HG03175 (cell line): ENCODE data around the gene RCOR1.
"Not testable (repeated sequence)": the region's sequence is repeated elsewhere in the genome, so short reads cannot be mapped to it uniquely, and the experiment has no call there.

Experiments
- ATAC-seq: cut with Tn5 transposase; IDR thresholded peaks from one replicate; pipeline ENCODE4 v1.9.1; 2021; ENCODE audit warnings: mild to moderate bottlenecking, moderate library complexity; ENCODE audit not compliant: unreplicated experiment

The RCOR1 gene

DNA sequence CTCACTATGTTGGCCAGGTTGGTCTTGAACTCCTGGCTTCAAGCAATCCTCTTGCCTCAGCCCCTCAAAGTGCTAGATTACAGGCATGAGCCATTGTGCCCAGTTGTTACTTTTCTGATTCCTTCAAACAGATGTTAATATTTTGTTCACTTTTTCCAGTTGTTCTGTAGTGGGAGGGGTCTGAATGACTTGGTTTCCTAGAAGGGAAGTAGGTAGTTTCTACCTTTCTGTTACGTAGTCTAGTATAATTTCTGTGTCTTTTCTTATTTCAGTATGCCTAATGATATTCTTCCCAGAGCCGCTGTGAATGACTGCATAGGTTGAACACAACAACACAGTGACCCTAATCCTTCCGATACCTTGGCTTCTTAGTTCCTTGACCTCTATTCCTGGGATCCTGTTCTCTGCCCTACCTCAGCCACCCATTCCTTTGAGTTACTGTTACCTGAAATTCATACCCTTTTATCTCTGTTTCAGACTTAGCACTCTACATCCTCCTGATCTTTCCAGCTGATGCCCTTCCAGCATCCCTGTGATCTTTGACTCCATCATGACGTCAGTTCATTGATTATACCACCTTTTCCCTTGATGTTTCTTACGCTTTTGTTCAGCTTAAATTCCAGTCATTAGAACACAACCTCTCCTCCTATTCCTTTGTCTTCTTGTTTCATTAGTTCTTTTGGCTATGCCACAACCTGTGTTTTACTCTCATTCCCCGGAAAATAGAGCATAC, 33.3 kb downstream of the RCOR1 start:
- no peak for ATAC-seq

DNA sequence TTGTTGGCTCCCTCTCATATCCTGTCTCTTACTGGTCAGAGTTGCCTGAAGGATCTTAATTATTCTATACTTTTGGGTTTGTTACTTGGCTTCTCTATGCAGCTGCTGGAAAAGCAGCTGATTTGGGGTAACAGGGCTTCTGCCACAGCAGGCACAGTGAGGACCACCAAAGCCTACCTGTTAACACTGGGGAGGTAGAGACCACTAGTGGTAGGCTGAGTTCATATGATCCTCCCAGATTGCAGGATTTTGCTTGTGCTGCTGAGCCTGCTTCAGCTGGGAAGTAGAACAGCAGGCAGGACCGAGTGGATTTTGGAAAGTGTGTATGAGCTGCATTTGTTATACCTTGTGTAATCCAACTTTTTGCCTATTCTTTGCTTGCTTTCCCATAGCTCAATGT, 34.1 kb downstream of the RCOR1 start:
- no peak for ATAC-seq

DNA sequence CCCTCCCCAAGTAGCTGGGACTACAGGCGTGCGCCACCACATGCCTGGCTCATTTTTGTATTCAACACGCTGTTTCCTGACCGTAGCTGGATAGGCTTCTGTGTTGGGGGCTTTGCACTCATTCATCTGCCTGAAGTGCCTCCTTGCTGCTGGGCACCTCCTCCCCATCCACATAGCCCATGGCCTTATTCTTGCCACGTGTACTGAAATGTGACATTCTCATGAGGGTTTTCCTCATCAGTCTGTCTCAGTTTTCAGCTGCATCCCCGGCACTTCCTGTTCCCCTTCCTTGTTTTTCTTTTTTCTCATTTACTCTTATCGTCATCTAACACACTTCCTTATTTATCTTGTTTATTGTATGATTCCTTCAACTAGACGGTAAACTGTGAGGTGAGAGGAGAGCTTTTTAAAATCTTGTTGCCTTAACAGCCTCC, 36.6 kb downstream of the RCOR1 start:
- ATAC-seq: no peak

DNA sequence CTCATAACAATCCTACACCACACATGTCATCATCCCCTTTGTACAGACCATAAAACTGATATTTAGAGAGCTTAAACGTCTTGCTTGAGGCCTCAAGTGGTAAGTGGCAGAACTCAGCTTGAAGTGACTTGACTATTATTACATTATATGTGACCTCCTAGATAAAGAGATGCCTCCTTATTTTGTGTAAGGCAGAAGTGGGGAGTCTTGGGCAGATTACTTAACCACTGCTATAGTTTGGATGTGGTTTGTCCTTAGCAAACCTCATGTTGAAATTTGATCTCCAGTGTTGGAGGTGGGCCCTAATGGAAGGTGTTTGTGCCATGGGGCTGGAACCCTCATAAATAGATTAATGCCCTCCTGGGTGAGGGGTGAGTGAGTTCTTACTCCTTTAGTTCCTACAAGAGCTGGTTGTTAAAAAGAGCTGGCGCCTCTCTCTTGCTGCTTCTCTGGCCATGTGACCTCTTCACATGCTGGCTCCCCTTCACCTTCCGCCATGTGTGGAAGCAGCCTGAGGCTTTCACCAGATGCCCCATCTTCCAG, 37.4 kb downstream of the RCOR1 start:
- no peak for ATAC-seq

DNA sequence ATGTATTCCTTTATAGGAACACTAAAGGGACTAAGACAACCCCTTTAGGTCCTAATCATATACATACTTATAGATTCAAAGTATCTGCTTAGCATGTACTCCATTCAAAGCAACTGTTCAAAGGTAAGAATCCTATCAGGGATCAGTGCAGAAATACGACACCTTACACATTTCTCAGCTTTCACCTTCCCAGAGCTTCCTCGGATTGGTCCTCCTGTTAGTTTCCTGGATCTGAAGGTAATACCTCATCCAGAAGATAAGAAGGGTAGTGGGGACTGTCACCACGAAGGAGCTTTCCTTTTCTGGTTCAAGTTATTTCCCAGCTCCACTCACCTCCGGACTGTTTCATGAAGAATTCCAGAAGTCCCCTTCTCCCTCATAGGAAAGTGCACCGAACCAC, 38.0 kb downstream of the RCOR1 start:
- ATAC-seq: no peak

DNA sequence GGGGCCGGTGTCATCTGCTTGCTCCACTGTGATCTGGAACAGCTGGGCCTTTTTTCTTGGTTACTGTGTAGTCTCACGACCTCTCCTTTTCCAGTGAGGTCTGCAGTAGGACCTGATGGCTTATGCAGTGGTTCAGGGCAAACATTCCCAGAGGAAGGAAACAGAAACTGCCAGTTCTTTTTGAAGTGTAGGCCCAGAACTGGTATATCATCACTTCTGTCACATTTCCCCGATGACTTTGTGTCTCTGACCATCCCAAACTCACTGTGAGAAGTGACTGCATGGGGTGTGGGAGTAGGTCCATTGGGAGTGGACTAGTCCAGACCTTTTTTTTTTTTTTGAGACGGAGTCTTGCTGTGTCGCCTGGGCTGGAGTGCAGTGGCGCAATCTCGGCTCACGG, 38.4 kb downstream of the RCOR1 start:
- no peak for ATAC-seq

DNA sequence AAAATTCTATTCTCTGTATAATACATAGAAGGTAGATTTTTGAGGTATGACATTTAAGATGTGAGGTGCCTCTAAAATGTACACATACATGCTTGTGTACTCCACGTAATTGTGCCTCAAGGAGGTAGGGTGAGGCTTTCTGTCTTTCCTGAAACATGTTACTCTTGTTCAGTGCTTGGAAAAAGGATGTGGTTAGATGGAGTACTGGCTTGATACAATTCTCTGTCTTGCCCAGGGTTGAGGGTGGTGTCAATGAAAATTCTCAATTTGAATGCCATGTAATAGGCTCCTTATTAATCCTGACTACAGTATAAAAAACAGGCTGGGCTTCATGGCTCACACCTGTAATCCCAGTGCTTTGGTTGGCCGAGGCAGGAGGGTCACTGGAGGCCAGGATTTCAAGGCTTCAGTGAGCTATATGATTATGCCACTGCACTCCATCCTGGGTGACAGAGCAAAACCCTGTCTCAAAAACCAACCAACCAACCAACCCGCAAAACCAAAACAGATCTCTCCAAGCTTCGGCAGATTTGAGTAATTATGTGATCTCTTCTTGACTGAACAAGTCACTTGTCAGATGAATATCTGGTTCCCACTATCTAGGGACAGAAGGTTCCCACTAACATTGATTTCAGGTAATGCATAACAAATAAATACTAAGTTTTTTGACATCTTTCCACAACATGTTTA, 41.6 kb downstream of the RCOR1 start:
- ATAC-seq: no peak

DNA sequence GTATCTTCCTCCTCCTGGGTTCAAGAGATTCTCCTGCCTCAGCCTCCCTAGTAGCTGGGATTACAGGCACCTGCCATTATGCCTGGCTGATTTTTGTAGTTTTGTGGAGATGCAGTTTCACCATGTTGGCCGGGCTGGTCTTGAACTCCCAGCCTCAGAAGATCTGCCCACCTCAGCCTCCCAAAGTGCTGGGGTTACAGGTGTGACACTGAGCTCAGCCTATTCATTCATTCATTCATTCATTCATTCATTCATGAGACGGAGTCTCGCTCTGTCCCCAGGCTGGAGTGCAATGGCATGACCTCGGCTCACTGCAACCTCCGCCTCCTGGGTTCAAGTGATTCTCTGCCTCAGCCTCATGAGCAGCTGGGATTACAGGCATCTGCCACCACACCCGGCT, 47.2 kb downstream of the RCOR1 start:
- ATAC-seq: not testable (repeated sequence)

DNA sequence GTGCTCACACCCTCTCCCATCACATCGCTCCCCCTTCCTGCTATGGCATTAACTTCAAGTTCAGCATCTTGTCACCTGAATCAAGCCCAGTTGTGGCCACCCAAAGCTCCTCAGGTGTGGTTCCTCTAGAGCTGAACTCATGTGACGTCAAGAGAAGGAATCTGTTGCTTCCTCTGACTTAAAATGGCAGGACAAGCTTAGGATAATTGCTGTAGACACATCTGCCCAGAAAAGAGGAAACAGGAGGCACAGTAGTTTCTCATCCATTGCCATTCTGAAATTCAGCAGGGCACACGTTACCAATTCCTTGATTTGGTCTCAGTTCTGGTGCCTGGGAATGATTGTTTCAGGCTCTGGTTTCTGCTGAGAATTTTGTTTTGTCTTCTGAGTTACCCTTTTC, 52.1 kb downstream of the RCOR1 start:
- ATAC-seq: no peak

DNA sequence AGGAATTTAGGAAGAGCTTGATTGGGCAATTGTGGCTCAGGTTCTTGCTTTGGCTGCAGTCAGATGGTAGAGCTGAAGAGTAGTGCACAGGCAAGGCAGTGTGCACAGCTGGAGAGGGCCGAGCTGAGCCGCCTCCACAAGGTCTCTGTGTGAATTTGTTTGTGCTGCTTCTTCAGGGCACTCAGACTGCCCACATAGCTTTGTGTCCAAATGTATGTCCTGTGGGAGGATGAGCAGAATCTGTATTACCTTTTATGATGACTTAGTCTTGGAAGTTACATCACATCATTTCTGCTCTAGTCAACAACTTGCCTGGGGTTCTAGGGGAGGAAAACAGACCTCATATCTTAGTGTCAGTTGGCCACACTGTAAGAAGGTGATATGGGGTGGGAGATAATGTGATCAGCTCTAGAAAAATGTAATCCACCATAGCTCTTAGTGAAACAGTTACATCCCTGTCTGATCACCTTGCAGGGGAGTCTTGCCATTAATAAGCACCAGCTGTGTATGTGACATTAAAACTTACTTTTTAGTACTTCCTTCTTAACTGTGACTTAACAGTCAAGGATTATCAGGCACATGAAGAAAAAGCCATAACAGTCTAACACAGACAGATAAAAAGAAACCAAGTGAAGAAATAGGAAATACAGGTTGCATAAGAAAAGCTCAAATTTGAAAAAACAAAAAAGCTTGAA, 53.4 kb downstream of the RCOR1 start:
- no peak for ATAC-seq

DNA sequence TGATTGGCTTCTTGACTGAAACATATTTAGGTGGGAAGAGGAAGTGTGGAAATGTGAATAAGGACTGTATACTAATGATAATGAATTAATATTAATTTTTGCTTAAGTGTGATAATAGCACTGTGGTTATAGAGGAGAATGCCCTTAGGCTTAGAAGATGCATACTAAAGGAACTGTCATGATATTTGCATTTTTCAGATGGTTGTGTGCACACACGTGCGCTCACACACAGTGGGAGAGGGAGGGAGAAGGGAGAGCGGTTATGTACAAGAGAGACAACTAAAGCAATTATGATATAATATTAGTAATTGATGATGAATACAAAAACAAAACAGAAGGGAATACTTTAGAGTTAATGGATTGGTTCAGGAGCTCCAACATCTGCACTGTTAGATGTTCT, 54.2 kb downstream of the RCOR1 start:
- no peak for ATAC-seq

DNA sequence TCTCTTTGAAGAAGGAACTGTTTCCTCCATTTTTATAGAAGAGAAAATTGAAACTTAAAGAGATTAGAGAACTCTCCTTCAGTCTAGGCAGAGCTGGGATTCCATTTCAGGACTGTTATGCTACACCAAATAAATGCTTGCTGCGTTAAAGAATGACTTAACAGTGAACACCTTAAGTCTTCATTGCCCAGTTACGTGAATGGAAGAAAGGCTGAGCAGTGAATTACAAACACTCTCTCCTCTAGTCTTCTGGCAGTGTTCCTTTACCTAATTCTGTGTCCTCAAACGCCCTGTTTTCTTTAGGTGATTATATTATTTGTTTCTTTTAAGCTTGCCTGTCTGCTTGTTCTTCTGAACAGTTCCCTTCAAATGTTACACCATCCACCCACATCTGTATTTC, 59.7 kb downstream of the RCOR1 start:
- no peak for ATAC-seq

DNA sequence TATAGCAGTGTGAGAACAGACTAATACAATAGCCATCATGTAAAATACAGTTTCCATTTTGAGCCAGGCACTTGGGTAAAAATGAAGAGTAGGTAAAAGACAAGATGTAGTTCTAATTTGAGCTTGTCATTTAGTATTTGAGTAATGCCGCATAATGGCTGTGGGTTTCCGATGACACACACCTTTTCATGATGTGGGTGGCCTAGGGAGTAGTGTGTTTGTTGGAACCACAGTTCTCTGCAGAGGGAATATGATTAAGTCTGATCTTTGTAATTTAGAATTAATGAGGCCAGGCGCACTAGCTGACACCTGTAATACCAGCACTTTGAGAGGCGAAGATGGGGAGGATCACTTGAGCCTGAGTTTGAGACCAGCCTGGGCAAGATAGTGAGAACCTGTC, 61.8 kb downstream of the RCOR1 start:
- no peak for ATAC-seq

DNA sequence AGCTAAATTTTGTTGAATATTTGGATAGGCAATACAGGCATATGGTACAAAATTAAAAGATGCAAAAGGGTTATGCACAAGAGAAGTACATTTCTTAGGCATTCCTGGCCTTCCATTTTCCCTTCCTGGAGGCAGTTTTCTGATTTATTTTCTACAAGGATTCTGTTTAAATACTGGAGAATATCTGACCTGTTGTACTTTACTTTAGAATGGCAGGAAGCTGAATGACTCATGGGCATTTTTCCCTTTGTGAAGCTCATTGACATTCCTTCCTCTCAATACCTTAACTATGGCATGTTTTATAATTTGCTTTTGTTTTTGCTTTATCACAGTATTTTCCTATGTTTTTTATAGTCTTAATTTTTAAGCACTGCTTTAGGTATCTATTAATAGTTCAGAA, 62.7 kb downstream of the RCOR1 start:
- no peak for ATAC-seq

DNA sequence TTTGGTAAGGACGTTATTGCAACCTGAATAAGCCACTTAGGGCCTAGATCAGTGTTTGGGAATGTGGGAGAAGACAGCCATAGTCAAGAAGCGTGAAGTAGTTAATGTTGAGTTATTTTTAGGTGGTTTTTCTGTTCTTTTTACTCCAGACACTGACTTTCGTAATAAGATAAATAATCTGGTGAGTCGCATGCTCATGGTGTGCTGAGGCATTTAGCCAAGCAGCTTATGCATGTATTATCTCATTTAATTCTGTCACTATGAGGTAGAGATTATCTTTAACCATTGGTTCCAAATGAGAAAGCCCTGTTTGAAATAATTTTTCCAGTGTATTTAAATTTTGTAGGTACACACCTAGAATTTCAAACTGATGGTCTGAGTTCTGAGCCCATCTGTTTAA, 67.3 kb downstream of the RCOR1 start:
- no peak for ATAC-seq

DNA sequence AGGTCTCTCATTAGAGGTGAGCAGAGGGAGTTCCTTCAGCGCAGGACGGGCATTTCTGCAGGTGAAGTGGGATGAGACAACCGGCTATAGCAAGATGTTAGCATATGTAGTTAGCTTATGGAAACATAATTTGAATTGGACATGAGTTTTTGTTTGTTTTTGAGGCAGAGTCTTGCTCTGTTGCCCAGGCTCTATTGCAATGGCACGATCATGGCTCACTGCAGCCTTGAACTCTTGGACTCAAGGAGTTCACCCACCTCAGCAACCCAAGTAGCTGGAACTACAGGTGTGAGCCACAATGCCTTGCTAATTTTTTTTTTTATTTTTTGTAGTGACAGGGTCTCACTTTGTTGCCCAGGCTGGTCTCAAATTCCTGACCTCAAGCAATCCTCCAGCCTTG, 69.2 kb downstream of the RCOR1 start:
- ATAC-seq: no peak

DNA sequence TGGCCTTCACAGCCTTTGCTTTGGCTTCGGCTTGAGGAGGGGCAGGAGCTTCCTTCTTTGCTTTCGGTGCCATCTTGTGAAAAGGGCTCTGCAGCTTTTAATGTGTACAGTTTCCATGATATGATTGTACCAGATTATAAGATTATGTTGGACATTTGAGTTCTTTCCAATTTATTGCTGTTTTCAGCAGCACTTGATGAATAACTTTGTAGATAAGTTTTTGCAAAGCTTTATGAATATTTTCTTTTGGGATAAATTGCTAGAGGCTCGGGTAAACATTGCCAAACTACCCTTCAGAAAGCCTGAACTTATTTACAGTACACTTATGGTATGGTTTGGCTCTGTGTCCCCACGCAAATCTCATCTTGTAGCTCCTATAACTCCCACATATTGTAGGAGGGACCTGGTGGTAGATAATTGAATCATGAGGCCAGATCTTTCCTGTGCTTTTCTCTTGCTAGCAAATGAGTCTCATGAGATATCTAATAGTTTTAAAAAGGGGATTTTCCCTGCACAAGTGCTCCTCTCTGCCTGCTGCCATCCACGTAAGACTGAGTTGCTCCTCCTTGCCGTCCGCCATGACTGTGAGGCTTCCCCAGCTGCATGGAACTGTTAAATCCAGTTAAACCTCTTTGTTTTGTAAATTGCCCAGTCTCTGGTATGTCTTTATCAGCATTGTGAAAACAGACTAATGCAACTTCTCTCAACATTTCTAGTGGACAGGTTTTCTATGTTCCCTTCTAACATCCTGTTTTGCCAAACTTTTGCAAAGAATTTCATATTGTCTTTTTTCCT, 70.4 kb downstream of the RCOR1 start:
- no peak for ATAC-seq

DNA sequence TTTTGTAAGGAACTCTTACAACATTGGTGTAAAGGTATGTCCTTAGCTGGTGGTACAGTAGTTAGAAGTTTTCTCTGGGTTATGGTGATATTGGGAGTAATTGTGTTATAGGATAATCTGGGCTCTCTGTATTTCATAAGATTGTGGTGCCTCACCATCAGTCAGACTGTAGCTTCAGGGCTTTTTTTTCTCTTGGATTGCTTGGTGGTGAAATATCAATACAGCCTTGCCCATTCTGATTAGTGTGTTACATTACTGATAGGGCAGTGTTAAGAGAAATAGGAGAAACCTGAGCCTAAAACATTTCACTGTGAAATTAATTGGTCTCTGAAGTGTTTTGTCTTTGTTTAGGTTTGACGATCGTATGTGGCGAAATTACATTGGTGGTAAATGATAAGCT, 71.0 kb downstream of the RCOR1 start:
- ATAC-seq: no peak

DNA sequence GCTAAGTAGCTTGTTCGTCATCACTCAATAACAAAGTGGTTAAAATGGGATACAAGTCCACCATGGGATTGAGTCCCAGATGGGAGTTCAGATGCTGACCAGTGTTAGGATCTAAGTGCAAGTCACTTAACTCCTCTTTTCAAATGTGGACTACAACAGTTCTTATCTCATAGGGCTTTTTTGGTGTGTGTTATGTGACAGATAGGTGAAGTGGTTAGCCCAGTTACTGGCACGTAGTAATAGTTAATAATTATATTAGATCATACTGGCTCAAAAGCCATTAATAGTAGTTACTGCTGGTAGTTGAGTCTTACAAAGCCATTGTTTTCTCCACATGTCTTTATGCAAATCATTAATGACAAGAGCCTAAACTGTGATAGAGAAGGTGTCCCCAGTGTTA, 73.2 kb downstream of the RCOR1 start:
- no peak for ATAC-seq

DNA sequence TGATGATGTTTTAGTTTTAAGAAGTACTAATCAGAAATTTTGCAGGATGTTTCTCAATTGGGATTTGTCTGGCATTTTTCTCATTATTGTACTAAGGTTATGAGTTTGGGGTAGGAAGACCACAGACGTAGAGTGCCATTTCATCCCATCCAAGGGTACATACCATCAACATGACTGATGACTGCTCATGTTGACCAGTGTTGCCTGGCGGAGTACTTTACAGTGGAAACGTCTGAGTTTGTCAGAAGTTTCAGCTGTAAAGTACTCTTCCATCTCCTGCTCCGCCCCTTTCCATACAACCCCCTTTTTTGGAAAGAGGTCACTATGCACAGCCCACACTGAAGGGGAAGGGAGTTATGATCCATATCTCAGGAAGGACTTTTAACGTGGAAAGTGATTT, 74.2 kb downstream of the RCOR1 start:
- ATAC-seq: no peak

DNA sequence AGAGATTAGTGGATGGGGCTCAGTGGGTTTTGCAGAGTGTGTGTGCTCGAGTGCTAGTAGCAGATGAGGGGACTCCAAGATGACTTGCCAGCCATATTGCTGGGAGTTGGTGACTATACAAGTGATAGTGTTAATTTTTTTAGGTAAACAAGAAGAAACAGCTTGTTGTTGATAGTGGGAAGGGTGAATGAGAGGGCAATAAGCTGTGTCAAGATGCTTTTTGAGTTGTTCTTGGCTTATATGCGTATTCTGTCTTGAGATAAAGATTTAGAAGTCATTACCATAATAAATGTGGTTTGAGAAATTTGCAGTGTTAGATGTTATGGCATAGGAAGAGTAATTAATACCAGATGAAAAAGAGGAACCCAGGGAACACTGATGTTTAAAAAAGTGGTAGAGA, 75.3 kb downstream of the RCOR1 start:
- no peak for ATAC-seq
